Tibial nerve (tissue), 3 donors: ENCODE results near the gene MRNIP.

Experiments used
- CTCF ChIP-seq, 5 experiments: fragments of 200-600 bp in 3 of 5; fragments of 450-650 bp in 2 of 5; sonication (generic) in 3 of 5; IDR thresholded peaks; one replicate each; pipeline ENCODE4 v1.5.1; 2016 to 2019; ENCODE audit warnings: antibody characterized with exemption in 5 of 5, mild to moderate bottlenecking in 3 of 5, moderate library complexity in 2 of 5
- POLR2A ChIP-seq, 2 donors: fragments of 450-650 bp; IDR thresholded peaks; one replicate each; pipeline ENCODE4 v1.6.1; 2017; ENCODE audit warnings: antibody characterized with exemption in 2 of 2, mild to moderate bottlenecking in 2 of 2, moderate library complexity in 2 of 2

GRCh38 chr5:179885491-179886090, 27.0 kb upstream of the MRNIP start:
- TF ChIP-seq POLR2A (IDR thresholded peaks at IDR 0.05), result no peak
- TF ChIP-seq CTCF (IDR thresholded peaks at IDR 0.05), result no peak
